GM04503 (cell line): ENCODE results near the gene ZIM2.

ENCODE experiments used
- DNase-seq: peaks from one replicate; pipeline ENCODE4 v3.0.0-alpha.2; 2012; ENCODE audit warnings: low read depth

Gene ZIM2

GRCh38 chr19:56838909-56839651 lies 1.4 kb downstream of the ZIM2 start:
- DNase-seq, result no peak

DNA sequence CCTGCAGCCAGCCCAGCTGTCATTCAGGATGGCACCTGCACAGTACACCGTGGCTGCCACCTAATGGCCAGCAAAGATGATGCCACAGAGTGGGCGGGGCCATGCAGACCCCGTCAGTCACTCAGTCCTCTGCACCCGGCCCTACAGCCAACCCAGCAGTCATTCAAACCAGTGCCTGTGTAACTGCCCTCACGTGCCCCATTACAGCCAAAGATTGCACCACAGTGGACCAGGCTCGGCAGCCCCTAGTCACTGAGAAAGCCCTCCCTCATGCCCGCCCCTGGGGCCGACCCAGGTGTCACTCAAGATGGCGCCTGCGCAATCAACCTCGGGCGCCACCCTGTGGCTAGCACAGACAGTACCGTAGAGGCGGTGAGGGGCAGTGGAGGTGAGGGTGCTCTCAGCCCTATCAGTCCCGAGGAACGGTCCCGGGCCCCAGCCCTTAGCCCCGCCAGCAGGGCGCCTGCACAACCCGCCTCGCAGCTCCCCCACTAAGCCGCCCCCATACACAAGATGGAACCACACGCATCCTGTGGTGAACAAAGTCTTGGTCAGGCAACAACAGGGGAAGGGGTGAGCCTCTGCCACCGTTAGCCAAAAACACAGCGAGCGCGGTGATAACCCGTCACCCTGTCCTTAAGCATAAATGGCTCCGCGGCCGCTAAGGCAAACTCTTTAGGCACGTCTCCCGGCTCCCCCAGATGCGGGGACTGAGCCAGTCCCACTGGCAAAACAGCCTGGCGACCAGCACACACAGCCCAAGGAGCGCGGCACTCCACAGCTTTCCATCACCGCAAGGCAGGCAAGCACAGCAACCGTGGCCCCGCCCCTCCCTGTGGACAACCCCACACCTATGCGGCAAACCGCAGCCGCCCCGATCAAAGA lies 2.3 kb downstream of the ZIM2 start:
- DNase-seq, result no peak

DNA sequence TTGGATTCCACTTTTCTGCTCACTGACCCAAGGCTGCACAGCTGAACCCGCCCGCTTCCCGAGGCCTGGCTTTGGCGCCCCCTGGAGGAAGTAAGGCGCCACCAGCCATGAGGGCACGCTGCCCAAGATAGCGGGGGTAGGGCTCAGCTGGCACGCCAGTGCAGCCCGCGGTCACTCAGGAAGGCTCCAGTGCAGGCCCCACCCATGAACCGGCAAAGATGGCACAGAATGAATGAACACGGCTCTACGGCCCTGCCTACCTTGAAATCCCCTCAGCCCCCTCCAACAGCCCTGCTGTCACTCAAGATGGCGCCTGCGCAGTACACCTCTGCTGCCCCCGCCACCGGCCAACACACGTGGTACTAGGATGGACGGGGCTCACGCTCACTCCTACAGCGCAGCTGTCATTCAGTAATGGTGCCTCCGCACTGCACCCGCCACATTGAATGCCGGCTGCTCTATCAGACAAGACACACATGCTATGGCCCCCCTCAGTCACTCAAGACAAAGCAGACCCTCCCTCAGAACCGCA lies 3.0 kb downstream of the ZIM2 start:
- DNase-seq, result no peak

GRCh38 chr19:56837004-56837403 lies 3.5 kb downstream of the ZIM2 start:
- DNase-seq, result no peak

DNA sequence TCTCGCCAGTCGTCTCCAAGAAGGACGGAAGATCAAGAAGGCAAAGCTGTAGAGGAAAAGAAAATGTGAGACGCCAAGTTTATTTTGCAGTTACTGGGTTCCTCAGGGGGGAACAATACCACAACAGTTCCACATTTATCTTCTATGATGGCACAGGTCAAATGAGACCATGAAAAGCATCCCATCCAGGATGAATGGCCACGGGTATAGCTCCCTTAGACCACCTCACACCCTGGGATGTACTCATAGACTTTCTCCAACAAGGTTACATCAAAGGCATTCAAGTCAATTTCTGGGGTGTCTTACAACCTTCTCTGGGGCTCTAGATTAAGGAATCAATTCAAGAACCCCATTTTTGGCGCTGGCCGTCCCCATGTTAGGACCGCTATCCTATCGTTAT lies 4.5 kb downstream of the ZIM2 start:
- no peak for DNase-seq

DNA sequence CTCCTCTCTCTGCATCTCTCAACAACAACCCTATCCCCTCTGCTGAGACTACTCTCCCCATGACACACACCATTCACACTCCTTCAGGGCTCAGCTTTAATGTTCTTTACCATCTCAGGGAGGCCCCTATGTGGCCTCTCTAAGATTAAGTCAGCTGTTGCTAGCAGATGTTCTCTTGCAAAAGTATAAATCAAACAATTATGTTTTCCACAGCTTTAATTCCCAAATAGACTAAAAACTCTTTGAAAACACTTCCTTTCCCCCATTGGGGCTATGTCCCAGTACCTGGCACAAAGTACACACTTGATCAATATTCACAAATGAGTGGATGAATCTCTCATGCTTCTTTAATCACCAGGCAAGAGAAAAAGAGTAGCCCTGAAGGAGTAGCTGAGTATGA lies 5.1 kb downstream of the ZIM2 start:
- DNase-seq, result no peak

DNA sequence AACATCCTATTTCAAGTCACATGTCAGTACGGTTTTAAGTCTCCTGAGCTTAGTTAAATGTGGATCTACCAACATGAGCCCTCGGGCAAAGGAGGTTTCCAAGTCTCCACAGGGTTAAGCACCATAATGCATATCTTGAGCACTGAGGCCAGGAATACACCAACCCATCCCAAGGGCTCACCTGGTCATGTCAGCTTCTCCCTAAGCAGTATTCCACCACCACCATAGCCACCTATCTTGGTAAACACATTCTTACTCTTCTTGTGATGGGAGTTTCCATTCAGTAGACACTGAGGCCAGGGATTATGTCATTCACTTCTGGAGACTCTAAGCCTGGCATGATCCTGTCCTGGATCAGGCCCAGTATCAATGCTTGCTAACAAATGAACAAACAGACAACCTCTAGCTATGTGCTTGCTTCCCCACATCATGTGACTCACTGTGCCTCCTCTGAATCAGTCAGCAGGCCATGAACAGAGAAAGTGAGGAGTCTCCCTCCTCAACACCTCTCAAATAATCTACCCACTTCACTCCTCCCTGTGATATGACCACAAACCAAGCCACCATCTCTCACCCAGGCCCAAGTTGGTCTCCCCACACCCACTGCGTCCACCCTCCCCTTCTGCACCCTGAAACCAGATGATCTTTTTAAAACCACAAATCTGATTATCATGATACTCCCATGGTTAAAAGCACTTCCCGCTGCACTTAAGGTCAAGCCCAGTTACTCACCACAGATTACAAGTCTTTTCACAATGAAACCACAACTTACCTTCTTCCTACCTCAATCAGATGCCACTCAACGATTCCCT lies 5.8 kb downstream of the ZIM2 start:
- DNase-seq, result no peak

DNA sequence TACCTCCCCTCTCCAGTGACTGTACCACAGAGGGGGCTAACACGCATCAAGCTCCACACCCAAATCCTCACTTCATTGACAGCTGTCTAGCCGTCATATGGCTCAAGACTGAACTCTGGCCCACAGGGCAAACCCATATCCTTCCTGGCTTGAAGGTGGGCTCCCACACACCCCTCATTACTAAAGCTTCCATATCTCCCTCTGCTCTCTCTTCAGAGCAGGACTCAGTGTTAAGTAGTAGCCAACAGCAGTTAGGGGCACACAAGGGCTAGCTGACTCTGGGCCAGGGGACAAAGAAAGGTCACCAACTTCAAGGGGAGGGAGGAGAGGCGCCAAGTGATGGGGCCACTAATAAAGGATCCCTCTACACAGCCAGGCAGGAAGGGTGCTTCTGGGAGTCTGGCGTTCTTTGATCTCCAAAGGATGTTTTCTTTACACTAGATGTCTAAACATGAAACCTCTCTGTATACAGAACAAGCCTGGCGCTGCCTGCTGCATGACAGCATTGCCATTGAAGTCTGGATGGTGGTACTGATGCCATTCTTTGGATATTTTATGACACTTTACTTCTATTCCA lies 8.1 kb downstream of the ZIM2 start:
- no peak for DNase-seq

GRCh38 chr19:56831255-56831654 lies 9.3 kb downstream of the ZIM2 start:
- no peak for DNase-seq

DNA sequence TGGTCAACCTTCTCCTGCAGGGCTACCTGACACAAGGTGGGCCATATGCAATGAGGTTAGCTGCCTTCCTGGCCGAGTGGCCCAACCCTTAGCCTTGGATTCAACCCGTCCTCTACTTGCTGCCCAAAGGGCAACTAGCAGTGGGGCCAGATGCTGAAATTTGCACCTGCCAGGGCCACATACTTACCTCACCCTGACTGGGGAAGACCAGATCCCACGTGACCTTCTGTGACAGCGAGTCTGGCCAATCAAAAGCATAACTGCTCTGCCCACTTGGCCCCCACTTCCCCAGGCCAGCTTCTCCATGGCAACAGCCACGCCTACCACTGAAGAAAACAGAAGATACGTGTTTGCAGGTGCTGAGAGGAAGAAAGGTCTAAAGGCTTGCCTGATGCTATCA lies 10.9 kb downstream of the ZIM2 start:
- no peak for DNase-seq

GRCh38 chr19:56827708-56828107 lies 12.8 kb downstream of the ZIM2 start:
- DNase-seq, result no peak

DNA sequence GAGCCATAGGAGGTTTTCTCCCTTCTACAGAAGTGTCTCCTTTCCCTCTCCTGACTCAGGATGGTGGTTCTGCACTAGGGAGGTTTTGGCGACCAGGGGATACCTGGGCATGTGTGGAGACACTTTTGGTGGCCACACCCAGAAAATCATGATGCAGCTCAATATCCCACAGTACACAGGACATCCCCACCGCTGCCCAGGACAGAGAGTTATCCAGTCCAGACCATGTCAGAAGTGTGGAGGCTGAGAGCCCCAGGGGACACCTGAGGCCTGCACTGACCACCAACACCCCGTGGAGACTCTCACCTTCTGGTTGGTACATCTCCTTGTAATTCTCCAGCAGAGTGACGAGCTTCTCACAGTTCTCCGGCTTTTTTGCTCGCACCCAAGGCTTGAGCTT lies 16.6 kb downstream of the ZIM2 start:
- no peak for DNase-seq

GRCh38 chr19:56823417-56823816 lies 17.1 kb downstream of the ZIM2 start:
- DNase-seq, result no peak

DNA sequence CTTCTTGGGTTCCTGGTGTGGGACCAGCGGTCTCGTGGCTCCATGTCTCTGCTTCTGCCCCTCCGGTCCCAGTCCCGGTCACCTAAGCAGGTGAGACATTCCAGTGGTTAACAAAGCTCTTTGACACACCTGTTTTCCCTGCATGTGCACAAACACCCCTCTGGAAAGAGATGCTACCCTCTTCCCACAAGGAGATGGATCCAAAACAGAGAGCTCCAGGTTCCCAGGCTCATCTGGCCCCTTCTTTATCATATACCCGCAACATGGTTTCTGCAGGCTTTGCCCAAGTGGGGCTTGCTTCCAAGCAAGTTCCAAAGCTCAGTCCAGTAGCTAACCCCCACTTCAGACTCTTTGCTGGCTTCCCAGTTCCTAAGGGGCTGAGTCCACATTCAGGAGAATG lies 17.8 kb downstream of the ZIM2 start:
- DNase-seq, result no peak

DNA sequence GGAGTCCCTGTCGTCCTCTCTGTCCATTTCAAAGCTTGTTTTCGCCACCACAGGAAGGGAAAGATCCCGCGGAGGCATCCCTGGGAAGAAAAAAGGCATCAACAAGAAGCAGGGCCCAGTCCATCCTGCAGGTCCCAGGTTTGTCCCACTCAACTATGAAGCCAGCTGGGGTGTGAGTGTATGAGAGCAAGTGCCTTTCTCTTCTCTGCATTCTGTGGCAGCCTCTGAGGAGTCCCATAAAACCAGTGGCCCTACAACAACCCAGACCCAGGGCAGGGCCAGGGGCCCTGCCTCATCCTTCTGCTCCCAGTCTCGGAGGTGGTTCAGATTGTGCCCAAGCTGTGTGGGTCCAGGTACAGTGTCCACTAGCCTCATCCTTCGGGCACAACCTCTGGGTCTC lies 18.9 kb downstream of the ZIM2 start:
- DNase-seq, result no peak

DNA sequence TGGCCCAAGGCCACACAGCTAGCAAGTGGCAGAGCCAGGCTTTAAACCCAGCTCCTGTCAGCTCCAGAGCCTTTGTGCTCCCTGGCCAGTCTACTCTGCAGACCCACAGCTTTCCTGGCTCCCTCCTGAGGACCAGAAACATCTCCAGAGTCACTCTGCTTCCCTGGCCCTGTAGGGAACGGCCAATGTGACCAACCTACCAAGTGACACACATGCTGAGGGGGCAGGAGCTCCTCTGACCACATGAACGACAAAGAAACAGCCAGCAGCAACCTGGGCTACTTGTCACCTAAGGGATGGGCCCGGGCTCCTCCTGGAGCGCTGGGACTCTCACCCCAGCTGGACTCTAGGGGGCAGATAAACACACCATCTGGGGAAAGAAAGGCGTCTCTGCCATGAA lies 19.3 kb downstream of the ZIM2 start:
- DNase-seq, result no peak

DNA sequence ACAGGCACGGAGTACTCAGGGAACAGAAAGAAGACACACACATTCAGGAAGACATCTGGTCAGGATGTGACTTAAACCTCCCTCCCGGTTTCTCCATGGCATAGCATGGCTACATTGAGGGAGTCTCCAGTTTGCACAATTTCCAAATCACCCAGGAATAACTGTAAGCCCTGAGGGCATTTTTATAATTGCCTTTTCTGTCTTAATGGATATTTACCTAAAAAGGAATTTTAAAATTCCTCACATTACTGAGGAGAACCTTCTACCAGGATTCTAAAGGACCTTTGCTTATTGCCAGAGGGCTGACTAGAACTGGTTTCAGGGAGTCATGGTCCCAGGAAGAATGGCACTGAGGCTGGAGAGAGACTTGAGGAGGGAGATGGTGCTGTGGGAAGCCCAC lies 21.4 kb downstream of the ZIM2 start:
- DNase-seq, result no peak

- DNase-seq, result no peak
Measured at GRCh38 chr19:56814656-56815055, 25.9 kb downstream of the ZIM2 start.

- no peak for DNase-seq
Measured at GRCh38 chr19:56813531-56813930, 27.0 kb downstream of the ZIM2 start.

DNA sequence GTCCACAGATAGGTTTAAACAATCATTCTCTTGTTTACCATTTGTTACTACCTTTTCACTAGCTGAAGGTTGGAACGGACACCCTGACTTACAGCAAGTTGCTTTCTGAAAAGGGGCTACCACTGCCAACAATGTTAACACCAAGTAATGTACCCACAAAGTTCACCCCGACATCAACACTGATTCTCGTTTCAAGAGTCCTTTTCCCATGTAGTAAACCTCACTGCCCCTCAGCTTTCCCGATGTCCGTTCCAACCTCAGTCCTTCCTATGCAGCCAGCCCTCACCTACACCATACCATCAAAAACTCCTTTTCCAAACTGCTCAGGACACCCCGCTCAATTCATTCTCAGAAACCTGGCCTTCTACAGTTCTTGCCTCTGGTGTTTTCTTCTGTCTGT lies 29.0 kb downstream of the ZIM2 start:
- no peak for DNase-seq

DNA sequence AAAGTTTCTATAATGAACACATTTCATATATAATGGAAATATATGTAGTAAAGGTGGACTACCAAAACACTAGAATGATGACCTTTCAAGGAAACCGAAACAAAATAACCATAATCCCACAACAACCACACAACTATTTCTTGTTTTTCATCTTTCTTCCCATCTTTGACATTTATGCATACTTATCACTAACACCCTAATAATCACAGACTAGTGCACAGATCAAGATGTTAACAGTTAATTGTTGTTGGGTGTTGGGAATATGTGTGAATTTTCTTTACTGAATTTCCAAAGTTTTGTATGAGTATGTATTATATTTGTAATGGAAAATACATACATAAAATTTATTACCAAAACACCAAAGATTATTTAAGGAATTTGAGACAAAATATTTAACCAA lies 30.3 kb downstream of the ZIM2 start:
- no peak for DNase-seq
